ENCODE data around the gene MIPEP. TPM values are rescaled to one million over a fixed set of nuclear protein-coding genes. Genes with fewer than 3 reads are reported as not detected.

The MIPEP gene
- total RNA-seq, 2 donors from 2014 or later, result 60.4 to 107 TPM

GRCh38 chr13:23850134-23850533, 39.1 kb downstream of the MIPEP start:
- no peak overlapping the region for H3K4me3 ChIP-seq
- no peaks in the 10 kb centered on the region for H3K4me1 ChIP-seq
- no peak for TF ChIP-seq CTCF (IDR thresholded peaks at IDR 0.05)
- no peak for DNase-seq (ENCODE audit: low spot score)
- H3K36me3 ChIP-seq, result no peaks in the 10 kb centered on the region
- H3K27ac ChIP-seq, result no peak overlapping the region
- no peaks in the 10 kb centered on the region for H3K27me3 ChIP-seq
- no peaks in the 10 kb centered on the region for H3K9me3 ChIP-seq

GRCh38 chr13:23849670-23850069, 39.5 kb downstream of the MIPEP start:
- Histone ChIP-seq H3K27ac (no peak overlapping the region), H3K4me1 (no peaks in the 10 kb centered on the region), H3K9me3 (no peaks in the 10 kb centered on the region), H3K36me3 (no peaks in the 10 kb centered on the region), H3K27me3 (no peaks in the 10 kb centered on the region), H3K4me3 (no peak overlapping the region)
- no peak for TF ChIP-seq CTCF (IDR thresholded peaks at IDR 0.05)
- no peak for DNase-seq (ENCODE audit: low spot score)

GRCh38 chr13:23848646-23849141, 40.5 kb downstream of the MIPEP start:
- Histone ChIP-seq H3K27me3 (no peaks in the 10 kb centered on the region), H3K4me3 (no peak overlapping the region), H3K36me3 (no peaks in the 10 kb centered on the region), H3K9me3 (no peaks in the 10 kb centered on the region), H3K4me1 (no peaks in the 10 kb centered on the region), H3K27ac (no peak overlapping the region)
- TF ChIP-seq CTCF (IDR thresholded peaks at IDR 0.05), result no peak
- no peak for DNase-seq (ENCODE audit: low spot score)

- Histone ChIP-seq H3K4me1 (no peaks in the 10 kb centered on the region), H3K27ac (no peak overlapping the region), H3K9me3 (no peaks in the 10 kb centered on the region), H3K4me3 (no peak overlapping the region), H3K36me3 (no peaks in the 10 kb centered on the region), H3K27me3 (no peaks in the 10 kb centered on the region)
- TF ChIP-seq CTCF (IDR thresholded peaks at IDR 0.05), result no peak
- DNase-seq (ENCODE audit: low spot score), result no peak
Observed at GRCh38 chr13:23848019-23848418, 41.2 kb downstream of the MIPEP start.

GRCh38 chr13:23847497-23847896, 41.7 kb downstream of the MIPEP start:
- Histone ChIP-seq H3K4me1 (no peaks in the 10 kb centered on the region), H3K36me3 (no peaks in the 10 kb centered on the region), H3K27me3 (no peaks in the 10 kb centered on the region), H3K27ac (no peak overlapping the region), H3K9me3 (no peaks in the 10 kb centered on the region), H3K4me3 (no peak overlapping the region)
- DNase-seq (ENCODE audit: low spot score), result no peak
- no peak for TF ChIP-seq CTCF (IDR thresholded peaks at IDR 0.05)

- Histone ChIP-seq H3K27me3 (no peaks in the 10 kb centered on the region), H3K27ac (no peak overlapping the region), H3K4me1 (no peaks in the 10 kb centered on the region), H3K4me3 (no peak overlapping the region), H3K36me3 (no peaks in the 10 kb centered on the region), H3K9me3 (no peaks in the 10 kb centered on the region)
- DNase-seq (ENCODE audit: low spot score), result no peak
- TF ChIP-seq CTCF (IDR thresholded peaks at IDR 0.05), result no peak
Observed at GRCh38 chr13:23845105-23845725, 44.0 kb downstream of the MIPEP start.
